ENCODE results near the gene CPSF3. TPM values are rescaled to one million over a fixed set of nuclear protein-coding genes. Genes with fewer than 3 reads are reported as not detected.
A peak's percentile ranks its signal among the peaks of the same experiment; 100 is the strongest.

CPSF3 gene
- total and polyA plus RNA-seq, 2 of the 13 experiments (the other 11 are each of a cell fraction or from before 2014, with no cell fraction given): 19.8 to 93.0 TPM

- peak; percentile 93; the same call in 1 of the 2 replicates for TF ChIP-seq ZSCAN30 (CRISPR knock-in tag; IDR thresholded peaks at IDR 0.05)
- TF ChIP-seq KIAA2018 (CRISPR knock-in tag; IDR thresholded peaks at IDR 0.05; ENCODE audit: borderline replicate concordance): peak; percentile 60; the same call in 1 of the 2 replicates
- TF ChIP-seq ZNF576 (CRISPR knock-in tag; IDR thresholded peaks at IDR 0.05): no peak
- no peak for TF ChIP-seq SETDB1 (CRISPR knock-in tag; IDR thresholded peaks at IDR 0.05; ENCODE audit: borderline replicate concordance)
- no peak for TF ChIP-seq SP1 (IDR thresholded peaks at IDR 0.05)
- peak; percentile 90 for TF ChIP-seq SP1 (CRISPR knock-in tag; IDR thresholded peaks at IDR 0.05)
- TF ChIP-seq ZBTB3 (CRISPR knock-in tag; IDR thresholded peaks at IDR 0.05; ENCODE audit: borderline replicate concordance, low read depth): peak; percentile 71
- TF ChIP-seq MEF2D (CRISPR knock-in tag; IDR thresholded peaks at IDR 0.05): peak; percentile 57; the same call in 1 of the 2 replicates
- 0 out of 2 replicates have a peak, but pooled peaks have one; percentile 51 for TF ChIP-seq HNRNPL (IDR thresholded peaks at IDR 0.05; ENCODE audit: low read depth, low read length)
- peak; percentile 28; the same call in 1 of the 2 replicates for TF ChIP-seq FOSL2 (CRISPR knock-in tag; IDR thresholded peaks at IDR 0.05)
- peak; percentile 77 for TF ChIP-seq BORCS8-MEF2B (CRISPR knock-in tag; IDR thresholded peaks at IDR 0.05)
- TF ChIP-seq ZNF780A (CRISPR knock-in tag; IDR thresholded peaks at IDR 0.05): peak; percentile 94
- TF ChIP-seq ZNF781 (CRISPR knock-in tag; IDR thresholded peaks at IDR 0.05; ENCODE audit: borderline replicate concordance, not compliant biosample characterization): peak; percentile 59
- peak; percentile 70; the same call in 1 of the 2 replicates for TF ChIP-seq MED13 (CRISPR knock-in tag; IDR thresholded peaks at IDR 0.05)
- TF ChIP-seq YY1 (IDR thresholded peaks at IDR 0.05; ENCODE audit: insufficient read depth, insufficient replicate concordance, low read depth, low read length): peak; percentile 81
- TF ChIP-seq ZNF10 (CRISPR knock-in tag; IDR thresholded peaks at IDR 0.05; ENCODE audit: borderline replicate concordance, low read depth): no peak
- 0 out of 2 replicates have a peak, but pooled peaks have one; percentile 54 for TF ChIP-seq ZBTB42 (CRISPR knock-in tag; IDR thresholded peaks at IDR 0.05)
- TF ChIP-seq SIN3A (IDR thresholded peaks at IDR 0.05; ENCODE audit: borderline replicate concordance, low read depth, low read length): 0 out of 2 replicates have a peak, but pooled peaks have one; percentile 40
- TF ChIP-seq IKZF1 (IDR thresholded peaks at IDR 0.05): no peak
- peak; percentile 54 to 75; a peak in 3 of 4 replicates for TF ChIP-seq POLR2A (IDR thresholded peaks at IDR 0.05; ENCODE audit: insufficient read depth in 1 of 2, low read depth in 2 of 2, low read length in 2 of 2)
- TF ChIP-seq ETV6 (CRISPR knock-in tag; conservative IDR thresholded peaks at IDR 0.05): peak; percentile 0
- no peak for TF ChIP-seq NFE2L2 (IDR thresholded peaks at IDR 0.05; ENCODE audit: low read length)
- TF ChIP-seq RBFOX2 (IDR thresholded peaks at IDR 0.05; ENCODE audit: low read depth, low read length): peak; percentile 90
These were observed at the start of gene CPSF3, which contains the start of gene ITGB1BP1 (continued) for GRCh38 chr2:9423100-9423921.
